Caki2 (cell line): Measurements from ENCODE around the gene SEMA3C. TPM values are rescaled to one million over a fixed set of nuclear protein-coding genes. Genes with fewer than 3 reads are reported as not detected.
"Not testable (repeated sequence)": the region's sequence is repeated elsewhere in the genome, so short reads cannot be mapped to it uniquely, and the experiment has no call there.

Experiments
- DNase-seq: peaks from one replicate; pipeline ENCODE4 v3.0.0-alpha.2; 2015; ENCODE audit warnings: low read depth
- in situ Hi-C: cut with HindIII; loops from 2 replicates; pipeline ENCODE4 v1.10.0; 2016; ENCODE audit warnings: low sequenced_read_pairs, low pct_unique_long_range_greater_than_20kb, mixed read lengths
- total RNA-seq: library from RNA; depleted of rRNA; stranded (reverse); fragments of >200 nt; shearing (Covaris generic); gene quantifications from 2 replicates; pipeline ENCODE4 v1.2.3, GENCODE V29; 2014; ENCODE audit warnings: low replicate concordance

The SEMA3C gene
- total RNA-seq, 1 experiment from 2014 or later = 69.8 TPM

- in situ Hi-C loops = no loop called here
- DNase-seq = no peak
Measured at GRCh38 chr7:80934321-80934720, 15.5 kb upstream of the SEMA3C start.

- DNase-seq = no peak
- in situ Hi-C loops = no loop called here
Measured at GRCh38 chr7:80932536-80932935, 13.7 kb upstream of the SEMA3C start.

- in situ Hi-C loops = no loop called here
- no peak for DNase-seq
Measured at GRCh38 chr7:80929619-80930018, 10.8 kb upstream of the SEMA3C start.

- in situ Hi-C loops, DNase-seq: not testable (repeated sequence)
Measured at GRCh38 chr7:80926955-80927354, 8.1 kb upstream of the SEMA3C start.

- in situ Hi-C loops = loop anchor here (25.0 kb wide), 1 partner anchor 513 kb away; no protein-coding TSS in a partner anchor
- DNase-seq = no peak
Measured at GRCh38 chr7:80924090-80924489, 5.2 kb upstream of the SEMA3C start.

- in situ Hi-C loops = loop anchor here (25.0 kb wide), 1 partner anchor 514 kb away; no protein-coding TSS in a partner anchor
- no peak for DNase-seq
Measured at GRCh38 chr7:80923211-80923612, 4.4 kb upstream of the SEMA3C start.

- in situ Hi-C loops = loop anchor here (25.0 kb wide), 1 partner anchor 515 kb away; no protein-coding TSS in a partner anchor
- no peak for DNase-seq
Measured at GRCh38 chr7:80922253-80923049, 3.6 kb upstream of the SEMA3C start.

GRCh38 chr7:80921130-80921529, 2.3 kb upstream of the SEMA3C start:
- DNase-seq = no peak
- in situ Hi-C loops = loop anchor here (25.0 kb wide), 1 partner anchor 516 kb away; no protein-coding TSS in a partner anchor

GRCh38 chr7:80918399-80918798, 452 bp downstream of the SEMA3C start:
- in situ Hi-C loops = loop anchor here (25.0 kb wide), 1 partner anchor 519 kb away; no protein-coding TSS in a partner anchor

GRCh38 chr7:80916770-80917741, 1.8 kb downstream of the SEMA3C start:
- peak; percentile 78 for DNase-seq
- in situ Hi-C loops = loop anchor here (25.0 kb wide), 1 partner anchor 520 kb away; no protein-coding TSS in a partner anchor

More at GRCh38 chr7:80918399-80918798, 452 bp downstream of the SEMA3C start:
- no peak for DNase-seq

- no peak for DNase-seq
- in situ Hi-C loops = loop anchor here (25.0 kb wide), 1 partner anchor 527 kb away; no protein-coding TSS in a partner anchor
Measured at GRCh38 chr7:80910228-80910627, 8.6 kb downstream of the SEMA3C start.

- DNase-seq = no peak
- in situ Hi-C loops = loop anchor here (25.0 kb wide), 1 partner anchor 529 kb away; no protein-coding TSS in a partner anchor
Measured at GRCh38 chr7:80908360-80908797, 10.5 kb downstream of the SEMA3C start.

- in situ Hi-C loops = loop anchor here (25.0 kb wide), 1 partner anchor 530 kb away; no protein-coding TSS in a partner anchor
- DNase-seq = no peak
Measured at GRCh38 chr7:80907612-80908011, 11.2 kb downstream of the SEMA3C start.

- in situ Hi-C loops = loop anchor here (25.0 kb wide), 1 partner anchor 530 kb away; no protein-coding TSS in a partner anchor
- no peak for DNase-seq
Measured at GRCh38 chr7:80907141-80907601, 11.7 kb downstream of the SEMA3C start.

GRCh38 chr7:80905334-80905733, 13.5 kb downstream of the SEMA3C start:
- in situ Hi-C loops = loop anchor here (25.0 kb wide), 1 partner anchor 532 kb away; no protein-coding TSS in a partner anchor
- peak; percentile 51 for DNase-seq

- in situ Hi-C loops = loop anchor here (25.0 kb wide), 1 partner anchor 534 kb away; no protein-coding TSS in a partner anchor
- no peak for DNase-seq
Measured at GRCh38 chr7:80902716-80903308, 16.0 kb downstream of the SEMA3C start.

GRCh38 chr7:80902019-80902418, 16.8 kb downstream of the SEMA3C start:
- DNase-seq = no peak
- in situ Hi-C loops = loop anchor here (25.0 kb wide), 1 partner anchor 535 kb away; no protein-coding TSS in a partner anchor
